HepG2 (cell line): ENCODE data around the gene ZNF749. TPM values are rescaled to one million over a fixed set of nuclear protein-coding genes. Genes with fewer than 3 reads are reported as not detected.

Experiments
- HCFC1 ChIP-seq: fragments of 150-350 bp; IDR thresholded peaks from 2 replicates; pipeline ENCODE4 v1.6.1; 2014; ENCODE audit warnings: low read depth, low read length
- MIER3 ChIP-seq: IDR thresholded peaks from 2 replicates; pipeline ENCODE4 v1.6.1; 2016; ENCODE audit warnings: missing compliant biosample characterization, borderline replicate concordance
- POLR2AphosphoS5 ChIP-seq: IDR thresholded peaks from 2 replicates; pipeline ENCODE4 v1.6.1; 2012; ENCODE audit warnings: low read depth, low read length
- ZNF841 ChIP-seq: sonication (generic); formaldehyde crosslinking; IDR thresholded peaks from 2 replicates; pipeline ENCODE4 v1.8.1; 2023; ENCODE audit warnings: missing genetic modification reagents, borderline replicate concordance
- polyA plus RNA-seq, 8 experiments: library from polyadenylated mRNA; depleted of rRNA in 3 of 8; stranded (reverse) in 7 of 8; unstranded in 1 of 8; fragments of >200 nt; fragmentation: Illumina TruSeq in 4 of 8; extraction: Trizol in 4 of 8; gene quantifications; 2 replicates each; pipeline versions ENCODE4 v1.2.1 to v1.2.3, GENCODE V29; 2011 to 2016; ENCODE audit warnings: low read depth in 4 of 8, missing spikeins in 1 of 8, mixed read lengths in 1 of 8; ENCODE audit not compliant: insufficient read depth in 1 of 8
- total RNA-seq, 5 experiments: library from RNA; depleted of rRNA; stranded (reverse); fragments of >200 nt; fragmentation: Illumina TruSeq; extraction: Trizol; gene quantifications; 2 replicates each; pipeline ENCODE4 v1.2.3, GENCODE V29; 2016; ENCODE audit warnings: low read depth in 1 of 5
- TF ChIP-seq, protein P1 (sequence below): IDR thresholded peaks from 2 replicates; pipeline ENCODE4 v1.6.1; 2016; ENCODE audit warnings: missing biosample characterization, missing genetic modification reagents, low read depth
- TF ChIP-seq, protein P2 (sequence below): sonication (generic); formaldehyde crosslinking; conservative IDR thresholded peaks from 2 replicates; pipeline ENCODE4 v1.4.0; 2020; ENCODE audit warnings: missing genetic modification reagents
- TF ChIP-seq, protein P3 (sequence below), 2 experiments: fragments of 450-650 bp in 1 of 2; sonication (generic) in 1 of 2; formaldehyde crosslinking in 1 of 2; IDR thresholded peaks; 2 replicates each; pipeline versions ENCODE4 v1.6.1 to v1.8.0; 2016 to 2022; ENCODE audit warnings: antibody characterized with exemption in 1 of 2, mild to moderate bottlenecking in 1 of 2, missing genetic modification reagents in 1 of 2
- TF ChIP-seq, protein P4 (sequence below): IDR thresholded peaks from 2 replicates; pipeline ENCODE4 v1.6.1; 2016; ENCODE audit warnings: low read depth, control low read depth
- TF ChIP-seq, protein P5 (sequence below): sonication (generic); formaldehyde crosslinking; IDR thresholded peaks from 2 replicates; pipeline ENCODE4 v1.4.0; 2020; ENCODE audit warnings: missing genetic modification reagents, borderline replicate concordance

Gene ZNF749
- total and polyA plus RNA-seq, 2 of the 13 experiments (the other 11 are each of a cell fraction or from before 2014, with no cell fraction given), result 18.9 to 21.0 TPM

DNA sequence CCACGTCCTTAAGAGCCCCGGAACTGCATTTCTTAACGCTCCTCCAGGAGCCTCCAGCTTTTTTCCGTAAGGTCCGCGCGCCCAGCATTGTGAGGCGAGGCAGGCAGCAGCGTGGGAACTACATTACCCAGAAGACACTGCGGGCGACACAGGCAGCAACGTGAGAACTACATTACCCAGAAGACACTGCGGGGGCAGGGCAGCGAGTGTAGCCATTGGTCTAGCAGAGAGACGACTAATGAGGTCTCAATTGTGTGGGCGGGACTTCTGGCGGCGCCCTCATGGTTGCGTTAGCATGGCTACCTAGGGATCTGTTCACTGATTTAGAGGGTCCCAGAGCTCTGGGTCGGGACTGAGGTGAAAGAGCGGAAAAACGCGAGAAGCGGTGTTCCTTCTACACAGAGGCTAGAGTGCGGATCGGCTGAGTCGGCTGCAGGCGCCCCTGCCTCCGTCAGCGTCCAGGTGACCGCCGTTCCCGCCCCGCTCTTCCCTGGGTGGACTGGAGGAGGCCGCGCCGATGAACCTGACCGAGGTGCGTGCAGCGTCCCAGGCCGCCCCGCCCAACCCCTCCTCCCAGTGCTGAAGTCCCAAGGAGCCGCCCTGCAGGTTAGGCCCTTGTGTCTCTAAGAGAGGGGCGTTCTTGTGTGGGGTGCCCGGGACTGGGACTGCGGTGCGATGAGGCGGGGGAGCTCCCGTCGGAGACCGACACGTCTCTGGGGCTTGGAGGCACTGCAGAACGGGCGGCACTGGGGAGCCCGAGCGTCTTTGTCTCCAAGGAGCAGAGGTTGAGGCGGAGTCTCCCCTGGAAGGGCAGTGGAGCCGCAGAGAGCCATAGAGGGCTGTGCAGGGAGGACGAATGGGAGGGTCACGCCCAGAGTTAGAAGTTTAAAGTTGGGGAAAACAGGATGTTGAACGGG lies at the start of gene ZNF749 (continued):
- TF ChIP-seq HCFC1 (peak; percentile 99), ZNF841 (0 out of 2 replicates have a peak, but pooled peaks have one; percentile 32), MIER3 (peak; percentile 68; the same call in 1 of the 2 replicates), POLR2AphosphoS5 (peak; percentile 90)
- TF ChIP-seq, protein P1, sequence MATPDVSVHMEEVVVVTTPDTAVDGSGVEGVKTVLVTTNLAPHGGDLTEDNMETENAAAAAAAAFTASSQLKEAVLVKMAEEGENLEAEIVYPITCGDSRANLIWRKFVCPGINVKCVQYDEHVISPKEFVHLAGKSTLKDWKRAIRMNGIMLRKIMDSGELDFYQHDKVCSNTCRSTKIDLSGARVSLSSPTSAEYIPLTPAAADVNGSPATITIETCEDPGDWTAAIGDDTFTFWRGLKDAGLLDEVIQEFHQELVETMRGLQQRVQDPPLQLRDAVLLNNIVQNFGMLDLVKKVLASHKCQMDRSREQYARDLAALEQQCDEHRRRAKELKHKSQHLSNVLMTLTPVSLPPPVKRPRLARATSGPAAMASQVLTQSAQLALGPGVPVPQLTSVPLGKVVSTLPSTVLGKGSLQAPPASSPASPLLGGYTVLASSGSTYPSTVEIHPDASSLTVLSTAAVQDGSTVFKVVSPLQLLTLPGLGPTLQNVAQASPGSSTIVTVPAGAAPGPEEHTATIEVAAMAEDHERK (CRISPR knock-in tag), result peak; percentile 85
- TF ChIP-seq, protein P2, sequence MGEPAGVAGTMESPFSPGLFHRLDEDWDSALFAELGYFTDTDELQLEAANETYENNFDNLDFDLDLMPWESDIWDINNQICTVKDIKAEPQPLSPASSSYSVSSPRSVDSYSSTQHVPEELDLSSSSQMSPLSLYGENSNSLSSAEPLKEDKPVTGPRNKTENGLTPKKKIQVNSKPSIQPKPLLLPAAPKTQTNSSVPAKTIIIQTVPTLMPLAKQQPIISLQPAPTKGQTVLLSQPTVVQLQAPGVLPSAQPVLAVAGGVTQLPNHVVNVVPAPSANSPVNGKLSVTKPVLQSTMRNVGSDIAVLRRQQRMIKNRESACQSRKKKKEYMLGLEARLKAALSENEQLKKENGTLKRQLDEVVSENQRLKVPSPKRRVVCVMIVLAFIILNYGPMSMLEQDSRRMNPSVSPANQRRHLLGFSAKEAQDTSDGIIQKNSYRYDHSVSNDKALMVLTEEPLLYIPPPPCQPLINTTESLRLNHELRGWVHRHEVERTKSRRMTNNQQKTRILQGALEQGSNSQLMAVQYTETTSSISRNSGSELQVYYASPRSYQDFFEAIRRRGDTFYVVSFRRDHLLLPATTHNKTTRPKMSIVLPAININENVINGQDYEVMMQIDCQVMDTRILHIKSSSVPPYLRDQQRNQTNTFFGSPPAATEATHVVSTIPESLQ (CRISPR knock-in tag), result 0 out of 2 replicates have a peak, but pooled peaks have one; percentile 73
- TF ChIP-seq, protein P3, sequence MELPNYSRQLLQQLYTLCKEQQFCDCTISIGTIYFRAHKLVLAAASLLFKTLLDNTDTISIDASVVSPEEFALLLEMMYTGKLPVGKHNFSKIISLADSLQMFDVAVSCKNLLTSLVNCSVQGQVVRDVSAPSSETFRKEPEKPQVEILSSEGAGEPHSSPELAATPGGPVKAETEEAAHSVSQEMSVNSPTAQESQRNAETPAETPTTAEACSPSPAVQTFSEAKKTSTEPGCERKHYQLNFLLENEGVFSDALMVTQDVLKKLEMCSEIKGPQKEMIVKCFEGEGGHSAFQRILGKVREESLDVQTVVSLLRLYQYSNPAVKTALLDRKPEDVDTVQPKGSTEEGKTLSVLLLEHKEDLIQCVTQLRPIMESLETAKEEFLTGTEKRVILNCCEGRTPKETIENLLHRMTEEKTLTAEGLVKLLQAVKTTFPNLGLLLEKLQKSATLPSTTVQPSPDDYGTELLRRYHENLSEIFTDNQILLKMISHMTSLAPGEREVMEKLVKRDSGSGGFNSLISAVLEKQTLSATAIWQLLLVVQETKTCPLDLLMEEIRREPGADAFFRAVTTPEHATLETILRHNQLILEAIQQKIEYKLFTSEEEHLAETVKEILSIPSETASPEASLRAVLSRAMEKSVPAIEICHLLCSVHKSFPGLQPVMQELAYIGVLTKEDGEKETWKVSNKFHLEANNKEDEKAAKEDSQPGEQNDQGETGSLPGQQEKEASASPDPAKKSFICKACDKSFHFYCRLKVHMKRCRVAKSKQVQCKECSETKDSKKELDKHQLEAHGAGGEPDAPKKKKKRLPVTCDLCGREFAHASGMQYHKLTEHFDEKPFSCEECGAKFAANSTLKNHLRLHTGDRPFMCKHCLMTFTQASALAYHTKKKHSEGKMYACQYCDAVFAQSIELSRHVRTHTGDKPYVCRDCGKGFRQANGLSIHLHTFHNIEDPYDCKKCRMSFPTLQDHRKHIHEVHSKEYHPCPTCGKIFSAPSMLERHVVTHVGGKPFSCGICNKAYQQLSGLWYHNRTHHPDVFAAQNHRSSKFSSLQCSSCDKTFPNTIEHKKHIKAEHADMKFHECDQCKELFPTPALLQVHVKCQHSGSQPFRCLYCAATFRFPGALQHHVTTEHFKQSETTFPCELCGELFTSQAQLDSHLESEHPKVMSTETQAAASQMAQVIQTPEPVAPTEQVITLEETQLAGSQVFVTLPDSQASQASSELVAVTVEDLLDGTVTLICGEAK (IDR thresholded peaks at IDR 0.05), result no peak
- TF ChIP-seq, protein P3 (CRISPR knock-in tag; IDR thresholded peaks at IDR 0.05), result peak; percentile 18; the same call in 1 of the 2 replicates
- TF ChIP-seq, protein P4, sequence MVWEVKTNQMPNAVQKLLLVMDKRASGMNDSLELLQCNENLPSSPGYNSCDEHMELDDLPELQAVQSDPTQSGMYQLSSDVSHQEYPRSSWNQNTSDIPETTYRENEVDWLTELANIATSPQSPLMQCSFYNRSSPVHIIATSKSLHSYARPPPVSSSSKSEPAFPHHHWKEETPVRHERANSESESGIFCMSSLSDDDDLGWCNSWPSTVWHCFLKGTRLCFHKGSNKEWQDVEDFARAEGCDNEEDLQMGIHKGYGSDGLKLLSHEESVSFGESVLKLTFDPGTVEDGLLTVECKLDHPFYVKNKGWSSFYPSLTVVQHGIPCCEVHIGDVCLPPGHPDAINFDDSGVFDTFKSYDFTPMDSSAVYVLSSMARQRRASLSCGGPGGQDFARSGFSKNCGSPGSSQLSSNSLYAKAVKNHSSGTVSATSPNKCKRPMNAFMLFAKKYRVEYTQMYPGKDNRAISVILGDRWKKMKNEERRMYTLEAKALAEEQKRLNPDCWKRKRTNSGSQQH (CRISPR knock-in tag), result no peak
- TF ChIP-seq, protein P5, sequence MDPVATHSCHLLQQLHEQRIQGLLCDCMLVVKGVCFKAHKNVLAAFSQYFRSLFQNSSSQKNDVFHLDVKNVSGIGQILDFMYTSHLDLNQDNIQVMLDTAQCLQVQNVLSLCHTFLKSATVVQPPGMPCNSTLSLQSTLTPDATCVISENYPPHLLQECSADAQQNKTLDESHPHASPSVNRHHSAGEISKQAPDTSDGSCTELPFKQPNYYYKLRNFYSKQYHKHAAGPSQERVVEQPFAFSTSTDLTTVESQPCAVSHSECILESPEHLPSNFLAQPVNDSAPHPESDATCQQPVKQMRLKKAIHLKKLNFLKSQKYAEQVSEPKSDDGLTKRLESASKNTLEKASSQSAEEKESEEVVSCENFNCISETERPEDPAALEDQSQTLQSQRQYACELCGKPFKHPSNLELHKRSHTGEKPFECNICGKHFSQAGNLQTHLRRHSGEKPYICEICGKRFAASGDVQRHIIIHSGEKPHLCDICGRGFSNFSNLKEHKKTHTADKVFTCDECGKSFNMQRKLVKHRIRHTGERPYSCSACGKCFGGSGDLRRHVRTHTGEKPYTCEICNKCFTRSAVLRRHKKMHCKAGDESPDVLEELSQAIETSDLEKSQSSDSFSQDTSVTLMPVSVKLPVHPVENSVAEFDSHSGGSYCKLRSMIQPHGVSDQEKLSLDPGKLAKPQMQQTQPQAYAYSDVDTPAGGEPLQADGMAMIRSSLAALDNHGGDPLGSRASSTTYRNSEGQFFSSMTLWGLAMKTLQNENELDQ (CRISPR knock-in tag), result no peak
